Choroid plexus epithelial cell (primary cell): ENCODE measurements around the gene P3H1.

ENCODE experiments used
- DNase-seq: peaks from one replicate; pipeline ENCODE4 v3.0.0-alpha.2; 2010; ENCODE audit warnings: low read depth
- H3K4me3 ChIP-seq: 2 replicates; pipeline ENCODE4 v1.5.1; 2011; ENCODE audit warnings: low read depth, mild to moderate bottlenecking, control low read depth, low read length, moderate library complexity
- CTCF ChIP-seq: conservative IDR thresholded peaks from 2 replicates; pipeline ENCODE4 v1.5.1; 2011; ENCODE audit warnings: low read depth, mild to moderate bottlenecking, control low read depth, inconsistent platforms, low read length, moderate library complexity

The P3H1 gene

GRCh38 chr1:42703888-42704464, 62.9 kb downstream of the P3H1 start:
- DNase-seq, result no peak
- no peak for TF ChIP-seq CTCF
- no peak overlapping the region for H3K4me3 ChIP-seq

DNA sequence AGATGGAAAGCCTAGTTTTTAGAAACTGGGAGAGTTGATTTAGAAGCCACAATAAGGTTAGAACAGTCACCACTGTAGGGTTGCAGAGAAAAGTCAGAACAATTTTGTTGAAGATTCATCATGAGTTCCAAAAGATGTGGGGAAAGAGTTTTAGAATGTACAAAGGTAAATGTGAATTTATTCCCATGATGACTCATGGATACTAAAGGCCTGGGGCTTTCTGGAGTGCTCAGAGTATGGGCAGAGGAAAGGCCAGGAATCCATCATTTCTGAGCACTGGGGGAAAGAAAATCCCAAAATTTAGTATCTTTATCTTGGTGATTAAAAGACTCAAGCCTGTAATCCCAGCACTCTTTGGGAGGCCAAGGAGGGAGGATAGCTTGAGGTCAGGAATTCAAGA, 66.8 kb downstream of the P3H1 start:
- no peak for TF ChIP-seq CTCF
- no peak for DNase-seq
- no peak overlapping the region for H3K4me3 ChIP-seq

DNA sequence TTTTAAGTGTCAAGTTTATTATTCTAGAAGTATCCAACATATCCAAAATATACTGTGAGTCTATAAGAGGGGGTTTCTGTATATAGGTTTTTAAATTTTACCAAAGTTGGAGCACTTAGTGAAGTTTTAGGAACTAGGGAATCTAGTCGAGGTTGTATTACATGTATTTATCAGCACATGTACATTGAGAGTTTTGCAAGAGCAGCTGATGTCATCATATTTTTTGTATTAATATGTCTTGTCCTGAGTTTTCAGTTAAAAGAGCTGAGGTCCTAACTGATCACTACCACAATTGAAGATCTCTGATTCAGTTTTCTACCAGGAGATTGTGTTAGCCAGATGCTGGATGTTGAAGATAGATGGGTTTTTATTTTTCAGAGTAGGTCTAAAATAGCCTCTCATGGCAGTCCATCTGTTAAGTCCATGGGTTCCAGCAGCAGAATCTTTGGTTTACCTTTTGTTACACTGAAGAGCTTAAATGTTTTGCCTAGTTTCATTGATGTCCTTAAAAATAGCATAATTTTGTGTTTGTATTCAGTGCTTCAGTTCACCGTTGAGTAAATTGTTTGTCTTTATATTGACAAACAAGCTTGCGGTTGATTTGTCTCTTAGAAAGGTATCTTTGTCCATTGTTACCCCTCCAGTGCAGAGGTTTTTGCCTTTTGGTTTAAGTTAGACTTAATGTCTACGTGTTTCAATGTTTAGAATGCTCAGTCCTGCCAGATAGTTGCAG, 68.6 kb downstream of the P3H1 start:
- no peak for TF ChIP-seq CTCF
- H3K4me3 ChIP-seq, result no peak overlapping the region
- no peak for DNase-seq
